Ureter (tissue), 1 donor: ENCODE measurements around the gene GPR85. TPM values are rescaled to one million over a fixed set of nuclear protein-coding genes. Genes with fewer than 3 reads are reported as not detected.
"Not testable (repeated sequence)": the region's sequence is repeated elsewhere in the genome, so short reads cannot be mapped to it uniquely, and the experiment has no call there.

Source experiments
- DNase-seq: peaks from one replicate; pipeline ENCODE4 v3.0.0-alpha.2; 2020; ENCODE audit warnings: low spot score
- total RNA-seq: library from RNA; stranded (reverse); gene quantifications from one replicate; pipeline ENCODE4 v1.2.4, GENCODE V29; 2023
- donor health status: DM: yes; HTN: yes; CAD: no.

GPR85 gene
- total RNA-seq, 1 donor from 2014 or later = 2.8 TPM

- DNase-seq = no peak
Measured at GRCh38 chr7:113084496-113085172, 2.0 kb downstream of the GPR85 start.

- DNase-seq = no peak
Measured at GRCh38 chr7:113083816-113084495, 2.7 kb downstream of the GPR85 start.

- no peak for DNase-seq
Measured at GRCh38 chr7:113083132-113083815, 3.4 kb downstream of the GPR85 start.

GRCh38 chr7:113078331-113078730, 8.3 kb downstream of the GPR85 start:
- no peak for DNase-seq

GRCh38 chr7:113076703-113077102, 9.9 kb downstream of the GPR85 start:
- no peak for DNase-seq

- no peak for DNase-seq
Measured at GRCh38 chr7:113071465-113071864, 15.2 kb downstream of the GPR85 start.

- DNase-seq = no peak
Measured at GRCh38 chr7:113062499-113062898, 24.1 kb downstream of the GPR85 start.

GRCh38 chr7:113060100-113060499, 26.5 kb downstream of the GPR85 start:
- no peak for DNase-seq

GRCh38 chr7:113054938-113055337, 31.7 kb downstream of the GPR85 start:
- no peak for DNase-seq

GRCh38 chr7:113054272-113054671, 32.4 kb downstream of the GPR85 start:
- not testable (repeated sequence) for DNase-seq

GRCh38 chr7:113049221-113049620, 37.4 kb downstream of the GPR85 start:
- DNase-seq = not testable (repeated sequence)

GRCh38 chr7:113046453-113046852, 40.2 kb downstream of the GPR85 start:
- DNase-seq = no peak

GRCh38 chr7:113045379-113045778, 41.2 kb downstream of the GPR85 start:
- no peak for DNase-seq

GRCh38 chr7:113044394-113044793, 42.2 kb downstream of the GPR85 start:
- DNase-seq = no peak

GRCh38 chr7:113040849-113041248, 45.8 kb downstream of the GPR85 start:
- no peak for DNase-seq

GRCh38 chr7:113033959-113034358, 52.7 kb downstream of the GPR85 start:
- no peak for DNase-seq

Other genes with a start within 250 kb of the GPR85 start
- 53.8 TPM for gene SMIM30, start 31.7 kb upstream of the GPR85 start, total RNA-seq